ENCODE measurements around the gene GLIS1.

The GLIS1 gene

DNA sequence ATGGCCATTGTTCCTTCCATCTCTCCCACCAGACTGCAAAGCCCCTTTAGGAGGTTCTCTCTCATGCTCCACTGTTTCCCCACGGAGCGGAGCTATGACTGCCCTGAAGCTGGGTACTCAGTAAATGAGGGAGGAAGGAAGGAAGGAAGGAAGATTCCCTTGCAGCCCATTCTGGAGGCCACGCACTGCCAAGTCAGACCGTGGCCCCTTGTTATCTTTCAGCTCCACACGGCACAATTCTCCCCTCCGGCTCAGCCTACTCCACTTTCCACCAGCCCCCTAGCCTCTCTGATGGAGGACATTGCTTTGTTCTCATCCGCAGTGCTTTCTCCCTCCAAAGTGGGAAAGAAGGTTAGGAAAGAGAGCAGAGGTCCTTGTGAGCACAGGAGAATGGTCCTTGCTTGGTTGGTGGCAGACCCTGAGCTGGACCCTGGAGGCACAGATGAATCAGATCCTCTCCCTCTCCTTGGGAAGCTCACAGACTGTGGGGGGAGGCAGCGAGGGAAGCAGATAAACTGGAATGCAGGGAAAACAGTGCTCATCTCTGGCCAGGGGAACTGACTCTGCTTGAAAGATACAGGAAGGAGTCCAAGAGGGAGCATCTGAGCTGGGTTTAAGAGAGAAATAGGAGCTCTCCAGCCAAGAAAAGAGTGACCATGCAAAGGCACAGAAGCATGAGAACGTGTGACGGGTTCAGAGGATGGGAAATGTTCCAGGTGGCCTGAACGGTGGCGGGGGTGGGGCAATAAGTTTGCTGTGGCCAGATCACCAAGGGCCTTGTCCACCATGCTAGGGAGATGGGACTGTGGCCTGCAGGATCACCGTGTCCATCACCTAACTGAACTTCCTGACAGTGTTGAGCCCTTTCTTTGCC is 52.6 kb downstream of the GLIS1 start:
- Histone ChIP-seq H3K36me3 (ENCODE audit: control insufficient read depth, insufficient read depth, low read length) (no peaks in the 10 kb centered on the region), H3K27ac (ENCODE audit: low read depth, low read length, severe bottlenecking) (peak overlapping the region; percentile 87), H3K9me3 (ENCODE audit: control insufficient read depth, low read length) (no peaks in the 10 kb centered on the region), H3K4me3 (ENCODE audit: extremely low read depth, insufficient read depth, low read length, poor library complexity, severe bottlenecking) (no peak overlapping the region), H3K4me1 (ENCODE audit: control insufficient read depth, insufficient read depth, low read length, poor library complexity, severe bottlenecking) (peaks cover 67% of the 10 kb centered on the region)
- WGBS, 2 experiments (ENCODE audit: insufficient coverage in 2 of 2): 73 to 74% methylated on average over 6 of the region's 13 CpGs

DNA sequence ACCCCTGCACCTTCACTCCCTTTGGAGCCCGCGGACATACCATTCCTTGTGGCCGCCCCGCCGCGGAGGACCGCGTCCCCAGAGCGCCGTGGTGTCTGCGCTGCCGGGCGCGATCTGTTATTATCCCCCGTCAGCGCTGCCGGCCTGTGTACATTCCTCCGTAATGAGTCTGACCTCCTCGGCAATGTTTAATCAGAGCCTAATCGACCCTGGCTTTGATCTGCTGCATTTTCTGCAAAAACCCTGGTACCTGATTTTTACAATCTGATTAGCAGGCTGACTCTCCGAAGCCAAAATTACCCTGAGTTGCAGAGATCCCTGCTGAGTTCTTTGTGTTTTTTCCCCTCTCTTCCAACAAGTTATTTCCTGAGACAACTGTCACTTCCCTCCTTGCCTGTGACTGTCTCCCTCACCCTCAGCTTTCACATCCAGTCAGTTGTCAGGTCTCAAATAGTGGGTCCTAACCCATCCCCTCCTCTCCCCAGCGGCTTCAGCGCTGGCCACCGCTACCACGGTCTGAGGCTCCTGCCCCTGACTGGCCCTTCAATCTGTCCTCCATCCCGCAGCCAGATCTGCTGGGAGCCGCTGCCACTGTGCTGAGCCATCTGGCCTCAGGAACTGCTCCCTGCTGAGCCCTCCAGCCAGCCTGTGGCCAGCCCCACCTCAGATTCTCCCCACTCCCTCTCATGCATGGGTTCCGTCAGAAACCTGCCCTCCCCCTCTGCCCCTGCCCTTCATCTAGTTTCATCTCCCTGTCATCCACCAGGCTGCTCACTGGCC is 53.5 kb downstream of the GLIS1 start:
- H3K4me3 ChIP-seq (ENCODE audit: extremely low read depth, insufficient read depth, low read length, poor library complexity, severe bottlenecking): no peak overlapping the region
- peaks cover 72% of the 10 kb centered on the region for H3K4me1 ChIP-seq (ENCODE audit: control insufficient read depth, insufficient read depth, low read length, poor library complexity, severe bottlenecking)
- no peaks in the 10 kb centered on the region for H3K36me3 ChIP-seq (ENCODE audit: control insufficient read depth, insufficient read depth, low read length)
- 11 to 13% methylated on average over 22 of the region's 28 CpGs for WGBS, 2 experiments (ENCODE audit: insufficient coverage in 2 of 2)
- peak overlapping the region; percentile 87 for H3K27ac ChIP-seq (ENCODE audit: low read depth, low read length, severe bottlenecking)
- H3K9me3 ChIP-seq (ENCODE audit: control insufficient read depth, low read length): no peaks in the 10 kb centered on the region

DNA sequence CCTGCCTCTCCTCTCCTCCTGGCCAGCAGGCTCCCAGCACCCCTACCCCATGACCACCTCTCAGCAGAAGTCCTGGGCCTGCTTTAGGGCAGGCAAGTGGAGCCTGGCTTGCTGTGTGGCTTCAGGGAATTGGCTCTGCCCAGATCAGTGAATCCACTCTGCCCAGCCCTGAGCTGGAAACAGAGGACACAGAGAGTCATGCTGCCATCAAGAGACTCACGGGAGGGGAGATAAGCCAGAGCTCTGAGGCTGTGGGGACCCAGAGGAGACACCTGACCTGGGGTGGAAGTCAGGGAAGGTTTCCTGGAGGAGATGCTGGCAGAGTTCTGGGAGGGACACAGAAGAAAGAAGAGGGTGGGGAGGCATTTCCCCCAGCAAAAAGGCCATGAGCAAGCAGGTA is 54.2 kb downstream of the GLIS1 start:
- Histone ChIP-seq H3K36me3 (ENCODE audit: control insufficient read depth, insufficient read depth, low read length) (no peaks in the 10 kb centered on the region), H3K9me3 (ENCODE audit: control insufficient read depth, low read length) (no peaks in the 10 kb centered on the region), H3K4me1 (ENCODE audit: control insufficient read depth, insufficient read depth, low read length, poor library complexity, severe bottlenecking) (peaks cover 68% of the 10 kb centered on the region), H3K4me3 (ENCODE audit: extremely low read depth, insufficient read depth, low read length, poor library complexity, severe bottlenecking) (no peak overlapping the region), H3K27ac (ENCODE audit: low read depth, low read length, severe bottlenecking) (peak overlapping the region; percentile 87)
- WGBS, 2 experiments (ENCODE audit: insufficient coverage in 2 of 2): 73 to 75% methylated on average over 1 of the region's 1 CpG

DNA sequence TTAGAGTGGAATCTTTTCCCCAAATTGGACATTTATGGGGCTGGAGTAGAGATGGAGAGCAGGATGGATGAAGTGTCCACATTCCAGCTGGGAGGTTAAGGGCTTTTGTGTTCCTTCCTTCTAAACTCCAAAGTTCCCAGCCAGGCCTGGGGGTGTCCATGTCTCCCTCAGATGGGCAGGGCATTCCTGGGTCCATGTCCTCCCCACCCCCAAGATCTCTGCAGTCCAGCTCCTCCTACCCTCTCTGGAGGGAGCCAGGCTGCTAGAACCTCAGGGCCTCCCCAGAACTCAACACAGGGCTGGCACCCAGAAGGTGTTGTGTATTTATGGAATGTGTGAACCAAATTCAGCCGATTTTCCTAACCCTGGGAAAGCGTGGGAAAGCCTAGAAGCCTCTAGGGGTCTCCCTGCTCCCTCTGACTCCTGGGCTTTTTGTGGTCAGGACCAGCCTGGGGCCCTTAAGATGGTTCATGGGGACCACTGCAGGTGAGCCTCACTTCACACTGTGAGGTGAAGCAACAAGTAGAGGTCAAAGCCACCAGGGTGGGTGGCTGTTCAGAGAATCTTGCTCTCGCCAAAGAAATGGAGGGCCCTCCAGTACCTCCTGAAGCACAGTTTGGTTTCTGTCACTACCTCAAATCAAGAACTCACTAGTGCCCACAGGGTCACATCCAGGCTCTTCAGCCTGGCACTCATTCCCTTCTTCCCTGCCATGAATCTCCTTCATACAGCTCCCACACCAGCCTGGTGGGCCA is 54.8 kb downstream of the GLIS1 start:
- H3K9me3 ChIP-seq (ENCODE audit: control insufficient read depth, low read length): no peaks in the 10 kb centered on the region
- H3K36me3 ChIP-seq (ENCODE audit: control insufficient read depth, insufficient read depth, low read length): no peaks in the 10 kb centered on the region
- H3K4me1 ChIP-seq (ENCODE audit: control insufficient read depth, insufficient read depth, low read length, poor library complexity, severe bottlenecking): peaks cover 63% of the 10 kb centered on the region
- no peak overlapping the region for H3K27ac ChIP-seq (ENCODE audit: low read depth, low read length, severe bottlenecking)
- 55 to 70% methylated on average over 3 of the region's 3 CpGs for WGBS, 2 experiments (ENCODE audit: insufficient coverage in 2 of 2)
- no peak overlapping the region for H3K4me3 ChIP-seq (ENCODE audit: extremely low read depth, insufficient read depth, low read length, poor library complexity, severe bottlenecking)

DNA sequence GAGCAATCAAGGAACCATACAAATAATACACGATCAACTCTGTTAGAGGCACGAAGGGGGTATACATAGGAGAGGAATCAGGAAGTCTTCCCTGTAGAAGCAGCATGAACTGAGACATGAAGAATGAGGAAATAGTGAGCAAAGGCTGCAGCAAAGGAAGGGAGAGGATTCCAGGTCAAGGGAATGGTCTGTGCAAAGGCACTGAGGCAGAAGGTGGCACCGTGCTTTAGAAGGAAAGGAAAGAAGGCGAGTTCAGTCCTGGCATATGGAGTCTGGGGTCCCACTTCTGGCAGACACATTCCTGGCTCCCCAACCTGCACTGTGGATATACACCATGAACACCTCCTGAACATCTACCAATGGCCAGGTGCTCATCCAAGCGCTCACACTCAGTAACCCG is 56.1 kb downstream of the GLIS1 start:
- H3K36me3 ChIP-seq (ENCODE audit: control insufficient read depth, insufficient read depth, low read length): no peaks in the 10 kb centered on the region
- no peak overlapping the region for H3K4me3 ChIP-seq (ENCODE audit: extremely low read depth, insufficient read depth, low read length, poor library complexity, severe bottlenecking)
- 97 to 100% methylated on average over 3 to 6 of the region's 6 CpGs for WGBS, 2 experiments (ENCODE audit: insufficient coverage in 2 of 2)
- no peak overlapping the region for H3K27ac ChIP-seq (ENCODE audit: low read depth, low read length, severe bottlenecking)
- peaks cover 51% of the 10 kb centered on the region for H3K4me1 ChIP-seq (ENCODE audit: control insufficient read depth, insufficient read depth, low read length, poor library complexity, severe bottlenecking)
- no peaks in the 10 kb centered on the region for H3K9me3 ChIP-seq (ENCODE audit: control insufficient read depth, low read length)

DNA sequence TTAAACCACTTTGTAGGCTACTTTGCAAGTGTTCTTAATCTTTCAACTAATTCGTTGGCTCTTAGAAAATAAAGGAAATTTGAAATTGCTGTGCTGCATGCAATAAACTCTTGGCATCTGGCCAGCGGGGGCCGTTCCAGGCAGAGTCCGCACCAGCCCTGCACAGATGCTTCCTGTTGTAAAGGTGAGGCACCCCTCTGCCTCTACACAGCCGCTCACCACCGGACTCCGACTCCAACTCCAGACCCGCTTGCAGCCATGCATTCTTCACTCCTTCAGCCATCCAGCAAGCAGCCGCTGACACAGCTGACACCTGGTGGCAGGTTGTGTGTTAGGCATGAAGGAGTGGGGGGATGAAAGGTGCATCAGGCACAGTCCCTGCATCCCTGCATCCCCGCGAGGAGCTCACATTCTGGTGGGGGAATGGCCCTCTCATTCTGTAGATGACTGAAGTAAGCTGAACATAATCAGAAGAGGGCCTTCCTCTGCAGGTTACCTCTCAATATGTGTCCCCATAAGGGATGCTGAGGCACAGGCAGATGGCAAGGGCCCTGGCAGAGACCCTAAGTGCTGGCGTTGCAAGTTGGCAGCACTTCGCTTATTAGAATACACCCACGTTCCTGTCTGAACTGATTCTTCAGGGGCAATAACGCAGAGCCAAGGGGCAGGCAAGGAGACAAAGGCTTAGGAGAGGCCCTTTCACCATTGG is 56.8 kb downstream of the GLIS1 start:
- Histone ChIP-seq H3K4me3 (ENCODE audit: extremely low read depth, insufficient read depth, low read length, poor library complexity, severe bottlenecking) (no peak overlapping the region), H3K4me1 (ENCODE audit: control insufficient read depth, insufficient read depth, low read length, poor library complexity, severe bottlenecking) (peaks cover 44% of the 10 kb centered on the region), H3K27ac (ENCODE audit: low read depth, low read length, severe bottlenecking) (no peak overlapping the region), H3K9me3 (ENCODE audit: control insufficient read depth, low read length) (no peaks in the 10 kb centered on the region), H3K36me3 (ENCODE audit: control insufficient read depth, insufficient read depth, low read length) (no peaks in the 10 kb centered on the region)
- 44 to 58% methylated on average over 10 to 15 of the region's 15 CpGs for WGBS, 2 experiments (ENCODE audit: insufficient coverage in 2 of 2)

DNA sequence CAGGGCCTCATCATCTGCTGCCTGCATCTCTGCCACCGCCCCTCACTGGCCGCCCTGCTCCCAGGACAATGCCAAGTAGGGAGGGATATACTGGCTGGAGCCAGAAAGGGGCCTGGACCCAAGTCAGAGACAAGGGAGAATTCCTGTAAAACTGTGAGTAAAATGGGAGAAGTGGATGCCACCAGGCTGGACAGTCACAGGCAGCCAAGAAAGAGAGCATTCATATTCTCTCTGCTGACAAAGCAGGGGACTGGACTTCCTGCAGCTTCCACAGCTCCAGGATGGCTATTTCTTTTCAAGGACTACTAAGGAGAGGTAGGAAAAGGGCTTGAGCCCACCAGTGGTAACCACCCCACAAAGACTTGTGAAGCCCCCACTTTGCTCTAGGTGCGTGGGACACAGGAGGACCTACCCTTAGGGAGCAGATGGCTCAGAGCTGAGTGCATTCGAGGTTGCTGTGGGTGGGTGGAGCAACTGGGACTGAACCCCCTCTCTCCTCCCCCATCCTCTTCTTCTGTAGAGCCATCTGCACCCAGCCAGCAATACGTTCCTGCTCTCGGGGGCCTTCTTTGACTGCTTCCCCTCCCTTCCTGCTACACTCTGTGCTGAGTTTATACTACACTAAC is 57.5 kb downstream of the GLIS1 start:
- WGBS, 2 experiments (ENCODE audit: insufficient coverage in 2 of 2): 90 to 93% methylated on average over 4 to 5 of the region's 6 CpGs
- Histone ChIP-seq H3K4me1 (ENCODE audit: control insufficient read depth, insufficient read depth, low read length, poor library complexity, severe bottlenecking) (peaks cover 37% of the 10 kb centered on the region), H3K36me3 (ENCODE audit: control insufficient read depth, insufficient read depth, low read length) (no peaks in the 10 kb centered on the region), H3K9me3 (ENCODE audit: control insufficient read depth, low read length) (no peaks in the 10 kb centered on the region), H3K27ac (ENCODE audit: low read depth, low read length, severe bottlenecking) (no peak overlapping the region), H3K4me3 (ENCODE audit: extremely low read depth, insufficient read depth, low read length, poor library complexity, severe bottlenecking) (no peak overlapping the region)

DNA sequence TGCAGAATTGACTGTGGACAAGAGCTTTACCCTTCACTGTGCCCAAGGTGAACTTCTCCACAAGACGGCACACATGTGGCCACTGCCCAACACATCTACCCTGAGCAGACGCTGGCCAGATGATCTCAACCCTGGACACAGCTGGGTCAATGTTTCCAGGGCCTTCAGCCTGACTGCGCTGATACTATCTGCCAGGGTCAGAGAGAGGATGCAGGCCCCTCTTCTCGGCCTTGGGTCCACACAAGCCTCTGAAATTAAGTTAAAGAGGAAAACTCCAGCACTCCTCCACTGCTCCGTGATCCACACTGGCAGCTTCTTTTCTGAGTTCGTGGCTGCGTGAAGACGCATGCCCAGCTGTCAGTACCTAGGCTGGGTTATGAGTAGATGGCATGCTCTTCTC is 58.1 kb downstream of the GLIS1 start:
- Histone ChIP-seq H3K27ac (ENCODE audit: low read depth, low read length, severe bottlenecking) (no peak overlapping the region), H3K9me3 (ENCODE audit: control insufficient read depth, low read length) (no peaks in the 10 kb centered on the region), H3K4me1 (ENCODE audit: control insufficient read depth, insufficient read depth, low read length, poor library complexity, severe bottlenecking) (peaks cover 31% of the 10 kb centered on the region), H3K4me3 (ENCODE audit: extremely low read depth, insufficient read depth, low read length, poor library complexity, severe bottlenecking) (no peak overlapping the region), H3K36me3 (ENCODE audit: control insufficient read depth, insufficient read depth, low read length) (no peaks in the 10 kb centered on the region)
- 96 to 100% methylated on average over 4 to 8 of the region's 8 CpGs for WGBS, 2 experiments (ENCODE audit: insufficient coverage in 2 of 2)

DNA sequence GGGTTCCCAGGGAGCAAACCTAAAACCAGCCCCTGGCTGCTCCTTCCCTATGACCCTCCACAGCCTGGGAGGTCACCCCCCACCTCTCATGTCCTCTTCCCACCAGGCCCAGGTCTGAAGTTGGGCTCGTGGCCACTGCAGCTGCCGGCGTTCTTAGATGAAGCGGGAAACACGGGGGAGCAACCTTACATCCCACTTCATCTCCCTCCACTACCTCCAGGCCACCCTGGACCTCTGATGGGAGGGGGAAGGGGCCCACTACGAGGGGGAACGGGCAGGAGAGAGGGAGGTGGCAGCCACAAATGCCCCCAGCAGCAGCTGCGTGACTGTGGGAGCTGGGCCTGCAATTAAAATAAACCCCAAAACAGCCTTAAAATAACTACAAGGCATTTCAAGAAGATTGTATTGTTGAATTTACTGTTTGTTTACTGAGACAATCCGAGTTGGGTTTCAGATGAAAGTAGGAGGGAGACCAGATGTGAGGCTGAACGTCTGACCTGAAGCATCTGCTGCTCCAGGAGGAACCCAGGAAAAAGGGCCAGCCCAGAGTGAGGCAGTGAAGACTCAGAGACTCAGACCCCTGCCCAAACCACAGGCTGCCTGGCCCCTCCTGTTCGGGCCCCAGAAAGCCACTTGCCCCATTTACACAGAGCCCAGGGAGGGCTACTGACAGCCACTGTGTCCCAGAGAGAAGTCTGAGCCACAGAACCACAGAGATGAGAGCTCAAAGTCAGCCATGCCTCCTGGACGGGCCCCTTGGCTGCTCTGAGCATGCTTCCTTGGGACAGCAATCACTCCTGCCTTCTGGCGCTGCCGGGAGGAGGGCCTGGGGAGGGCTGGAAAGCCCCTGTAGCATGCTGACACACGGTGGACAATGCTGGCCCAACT is 59.8 kb downstream of the GLIS1 start:
- Histone ChIP-seq H3K4me1 (ENCODE audit: control insufficient read depth, insufficient read depth, low read length, poor library complexity, severe bottlenecking) (peaks cover 15% of the 10 kb centered on the region), H3K9me3 (ENCODE audit: control insufficient read depth, low read length) (no peaks in the 10 kb centered on the region), H3K4me3 (ENCODE audit: extremely low read depth, insufficient read depth, low read length, poor library complexity, severe bottlenecking) (no peak overlapping the region), H3K36me3 (ENCODE audit: control insufficient read depth, insufficient read depth, low read length) (no peaks in the 10 kb centered on the region), H3K27ac (ENCODE audit: low read depth, low read length, severe bottlenecking) (no peak overlapping the region)
- WGBS, 2 experiments (ENCODE audit: insufficient coverage in 2 of 2): 82 to 88% methylated on average over 5 to 7 of the region's 15 CpGs
